GM12874 (cell line): Measurements from ENCODE around the gene EVI5L.

ENCODE experiments used
- CTCF ChIP-seq: IDR thresholded peaks from 2 replicates; pipeline ENCODE4 v1.5.1; 2011; ENCODE audit warnings: low read depth, mild to moderate bottlenecking, control low read depth, low read length, moderate library complexity; ENCODE audit not compliant: insufficient read depth

Gene EVI5L

GRCh38 chr19:7902796-7903243, 72.8 kb downstream of the EVI5L start:
- no peak for TF ChIP-seq CTCF

- peak; percentile 73 for TF ChIP-seq CTCF
Measured at GRCh38 chr19:7903244-7904073, 73.4 kb downstream of the EVI5L start, which contains the start of gene MAP2K7. MAP2K7 (plus strand) TSS chr19:7903877; CDS start chr19:7903945, 68 bp downstream.

GRCh38 chr19:7904074-7905020, 74.3 kb downstream of the EVI5L start:
- no peak for TF ChIP-seq CTCF

GRCh38 chr19:7905268-7905667, 75.2 kb downstream of the EVI5L start:
- TF ChIP-seq CTCF, result no peak

- no peak for TF ChIP-seq CTCF
Measured at GRCh38 chr19:7905859-7906258, 75.8 kb downstream of the EVI5L start.

GRCh38 chr19:7907122-7907521, 77.1 kb downstream of the EVI5L start:
- no peak for TF ChIP-seq CTCF

GRCh38 chr19:7907544-7907943, 77.5 kb downstream of the EVI5L start:
- TF ChIP-seq CTCF, result no peak
